Esophagus (tissue), 2 donors: ENCODE measurements around the gene SHC1. TPM values are rescaled to one million over a fixed set of nuclear protein-coding genes. Genes with fewer than 3 reads are reported as not detected.
"Not testable (repeated sequence)": the region's sequence is repeated elsewhere in the genome, so short reads cannot be mapped to it uniquely, and the experiment has no call there.

ENCODE experiments used
- H3K27ac ChIP-seq, 2 donors: one replicate each; pipeline ENCODE4 v1.5.1; 2013; ENCODE audit warnings: low read depth in 2 of 2, mild to moderate bottlenecking in 2 of 2, inconsistent platforms in 1 of 2, low read length in 1 of 2, moderate library complexity in 1 of 2
- H3K27me3 ChIP-seq, 2 donors: one replicate each; pipeline ENCODE4 v1.6.1; 2013; ENCODE audit warnings: low read length in 2 of 2, control low read depth in 1 of 2, mild to moderate bottlenecking in 1 of 2; ENCODE audit not compliant: insufficient read depth in 2 of 2, control insufficient read depth in 1 of 2
- H3K36me3 ChIP-seq, 2 donors: one replicate each; pipeline ENCODE4 v1.6.1; 2013; ENCODE audit warnings: low read length in 1 of 2; ENCODE audit not compliant: control insufficient read depth in 2 of 2, insufficient read depth in 2 of 2
- H3K4me1 ChIP-seq, 2 donors: one replicate each; pipeline ENCODE4 v1.6.1; 2013; ENCODE audit warnings: low read length in 1 of 2; ENCODE audit not compliant: control insufficient read depth in 2 of 2, insufficient read depth in 2 of 2
- H3K4me3 ChIP-seq, 2 donors: one replicate each; pipeline ENCODE4 v1.5.1; 2013; ENCODE audit warnings: low read length in 2 of 2, mild to moderate bottlenecking in 2 of 2, low read depth in 1 of 2, moderate library complexity in 1 of 2
- H3K9me3 ChIP-seq, 2 donors: one replicate each; pipeline ENCODE4 v1.6.1; 2013; ENCODE audit warnings: mild to moderate bottlenecking in 2 of 2, low read depth in 1 of 2, low read length in 1 of 2, moderate library complexity in 1 of 2; ENCODE audit not compliant: control insufficient read depth in 2 of 2, insufficient read depth in 1 of 2
- WGBS, 2 donors: extraction: QIAGEN DNeasy Blood & Tissue Kit; methylation state at CpG; one replicate each; pipeline ENCODE4 v1.1.7; 2013; 5-methylcytosine and 5-hydroxymethylcytosine counted together
- polyA plus RNA-seq, 2 donors: library from polyadenylated mRNA; stranded (reverse); fragments of 200-250 nt; gene quantifications; one replicate each; pipeline ENCODE4 v1.2.3, GENCODE V29; 2013
- donor health status: healthy with polysubstance abuse.
- donor health status: Bipolar disorder and iron deficiency.

SHC1 gene
- polyA plus RNA-seq, 2 donors: 28.8 to 38.8 TPM

DNA sequence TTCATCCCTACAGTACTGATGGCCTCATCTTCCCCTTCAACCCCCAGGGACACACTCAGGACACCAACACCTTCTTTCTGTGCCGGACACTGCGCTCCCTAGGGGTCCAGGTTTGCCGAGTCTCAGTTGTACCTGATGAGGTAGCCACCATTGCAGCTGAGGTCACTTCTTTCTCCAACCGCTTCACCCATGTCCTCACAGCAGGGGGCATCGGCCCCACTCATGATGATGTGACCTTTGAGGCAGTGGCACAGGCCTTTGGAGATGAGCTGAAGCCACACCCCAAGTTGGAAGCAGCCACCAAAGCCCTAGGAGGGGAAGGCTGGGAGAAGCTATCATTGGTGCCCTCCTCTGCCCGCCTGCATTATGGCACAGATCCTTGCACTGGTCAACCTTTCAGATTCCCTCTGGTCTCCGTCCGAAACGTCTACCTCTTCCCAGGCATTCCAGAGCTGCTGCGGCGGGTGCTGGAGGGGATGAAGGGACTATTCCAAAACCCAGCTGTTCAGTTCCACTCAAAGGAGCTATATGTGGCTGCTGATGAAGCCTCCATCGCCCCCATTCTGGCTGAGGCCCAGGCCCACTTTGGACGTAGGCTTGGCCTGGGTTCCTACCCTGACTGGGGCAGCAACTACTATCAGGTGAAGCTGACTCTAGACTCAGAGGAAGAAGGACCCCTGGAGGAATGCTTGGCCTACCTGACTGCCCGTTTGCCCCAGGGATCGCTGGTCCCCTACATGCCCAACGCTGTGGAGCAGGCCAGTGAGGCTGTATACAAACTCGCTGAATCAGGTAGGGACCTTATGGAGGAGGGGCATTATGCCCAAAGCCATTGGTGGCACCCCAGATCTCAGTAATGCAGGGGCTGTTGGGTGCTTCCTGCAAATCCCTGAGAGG, 17.8 kb upstream of the SHC1 start:
- WGBS, 2 donors: 84 to 86% methylated on average over 17 of the region's 17 CpGs
- H3K4me3 ChIP-seq: no peak overlapping the region
- peaks cover 8 to 28% of the 10 kb centered on the region in 2 donors for H3K36me3 ChIP-seq
- H3K4me1 ChIP-seq: peaks cover 2% of the 10 kb centered on the region in 2 donors
- no peaks in the 10 kb centered on the region for H3K9me3 ChIP-seq
- no peak overlapping the region for H3K27ac ChIP-seq
- H3K27me3 ChIP-seq: no peaks in the 10 kb centered on the region

GRCh38 chr1:154987326-154987725, 16.8 kb upstream of the SHC1 start:
- Histone ChIP-seq H3K27ac (no peak overlapping the region), H3K36me3 (peaks cover 8 to 28% of the 10 kb centered on the region in 2 donors), H3K4me3 (no peak overlapping the region), H3K27me3 (no peaks in the 10 kb centered on the region), H3K9me3 (no peaks in the 10 kb centered on the region), H3K4me1 (peaks cover 2% of the 10 kb centered on the region in 2 donors)
- WGBS, 2 donors: 70 to 71% methylated on average over 6 of the region's 6 CpGs

DNA sequence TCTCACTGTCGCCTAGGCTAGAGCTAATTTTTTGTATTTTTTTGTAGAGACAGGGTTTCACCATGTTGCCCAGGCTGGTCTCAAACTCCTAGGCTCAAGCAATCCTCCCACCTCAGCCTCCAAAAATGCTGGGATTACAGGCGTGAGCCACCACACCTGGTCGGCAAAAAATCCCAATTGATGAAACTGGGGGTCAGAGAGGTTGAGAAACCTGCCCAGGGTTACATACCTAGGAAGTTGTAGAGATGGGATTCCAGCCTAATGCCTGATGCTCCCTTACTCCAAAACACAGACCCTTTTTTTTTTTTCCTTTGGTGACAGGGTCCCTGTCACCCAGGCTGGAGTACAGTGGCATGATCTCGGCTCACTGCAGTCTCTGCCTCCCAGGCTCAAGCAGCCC, 16.2 kb upstream of the SHC1 start:
- peaks cover 8 to 28% of the 10 kb centered on the region in 2 donors for H3K36me3 ChIP-seq
- not testable (repeated sequence) for H3K9me3 ChIP-seq

DNA sequence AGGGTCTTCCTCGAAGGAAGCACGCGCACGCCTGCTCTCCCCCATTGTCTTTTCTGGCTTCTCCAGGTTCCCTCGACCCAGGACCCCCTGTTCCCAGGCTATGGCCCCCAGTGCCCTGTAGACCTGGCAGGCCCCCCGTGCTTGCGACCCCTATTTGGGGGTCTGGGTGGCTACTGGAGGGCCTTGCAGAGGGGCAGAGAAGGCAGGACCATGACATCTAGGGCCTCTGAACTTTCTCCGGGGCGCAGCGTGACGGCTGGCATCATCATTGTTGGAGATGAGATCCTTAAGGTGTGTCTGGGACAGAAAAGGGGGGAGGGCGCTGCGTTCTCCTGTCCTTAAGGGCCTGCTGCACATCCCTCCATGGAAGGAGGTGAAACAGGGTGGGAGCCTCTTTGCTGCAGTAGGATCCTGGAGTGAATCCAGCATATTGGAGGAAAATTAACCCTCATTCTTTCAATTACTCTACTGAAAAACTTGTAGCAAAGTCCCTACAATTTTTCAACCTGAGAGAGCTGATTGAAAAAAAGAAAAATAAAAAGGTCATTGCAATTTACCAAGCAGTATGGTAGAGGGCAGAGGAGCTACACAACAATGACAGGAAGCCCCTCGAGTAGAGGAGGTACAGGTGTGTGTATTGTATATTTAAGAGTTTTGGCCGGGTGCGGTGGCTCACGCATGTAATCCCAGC, 13.4 kb upstream of the SHC1 start:
- peaks cover 4 to 13% of the 10 kb centered on the region in 2 donors for H3K36me3 ChIP-seq
- peak overlapping the region; percentile 80 to 82 for H3K27ac ChIP-seq
- peaks cover 0 to 2% of the 10 kb centered on the region in 2 donors for H3K4me1 ChIP-seq
- peak overlapping the region; percentile 64 to 91 for H3K4me3 ChIP-seq
- H3K27me3 ChIP-seq: no peaks in the 10 kb centered on the region
- H3K9me3 ChIP-seq: no peaks in the 10 kb centered on the region
- 9 to 10% methylated on average over 17 of the region's 17 CpGs for WGBS, 2 donors

More for the DNA sequence above, 16.2 kb upstream of the SHC1 start:
- 85 to 90% methylated on average over 4 of the region's 4 CpGs for WGBS, 2 donors
- H3K4me1 ChIP-seq, H3K4me3 ChIP-seq, H3K27ac ChIP-seq, H3K27me3 ChIP-seq: not testable (repeated sequence)

- Histone ChIP-seq H3K9me3 (no peaks in the 10 kb centered on the region), H3K27ac (peak within 1 kb of the TSS; percentile 80 to 90), H3K4me3 (peak within 1 kb of the TSS; percentile 64 to 91), H3K36me3 (peaks cover 5 to 7% of the 10 kb centered on the region in 2 donors), H3K27me3 (no peaks in the 10 kb centered on the region), H3K4me1 (no peaks in the 10 kb centered on the region)
- 1% methylated on average over 26 of the region's 26 CpGs for WGBS, 2 donors
These were observed 12.5 kb upstream of the SHC1 start, which contains the start of gene FLAD1 for GRCh38 chr1:154982897-154983648. TSS of gene FLAD1 (plus strand) at chr1:154983344. CDS start at chr1:154983695, 351 bp downstream.

DNA sequence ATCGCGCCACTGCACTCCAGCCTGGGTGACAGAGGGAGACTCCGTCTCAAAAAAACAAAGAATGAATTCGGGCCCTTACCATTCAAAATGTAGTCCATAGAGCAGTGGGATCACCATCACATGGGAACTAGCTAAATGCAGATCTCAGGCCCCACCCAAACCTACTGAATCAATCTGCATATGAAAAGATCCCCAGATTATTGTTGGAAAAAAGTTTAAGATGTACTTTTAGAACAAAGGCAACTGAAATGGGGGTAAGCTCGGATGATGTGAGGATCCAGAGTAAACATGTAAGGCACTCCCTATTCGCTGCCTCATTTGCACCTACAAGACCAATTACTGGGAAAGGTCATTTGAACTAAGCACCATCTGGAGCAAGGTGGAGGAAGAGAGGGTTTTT, 11.8 kb upstream of the SHC1 start:
- H3K27me3 ChIP-seq: no peaks in the 10 kb centered on the region
- no peaks in the 10 kb centered on the region for H3K4me1 ChIP-seq
- no peak overlapping the region for H3K27ac ChIP-seq
- H3K9me3 ChIP-seq: no peaks in the 10 kb centered on the region
- H3K4me3 ChIP-seq: peak overlapping the region in 1 of 2 donors; percentile 91
- H3K36me3 ChIP-seq: peaks cover 0 to 5% of the 10 kb centered on the region in 2 donors
- WGBS, 2 donors: 65 to 70% methylated on average over 6 of the region's 6 CpGs

- Histone ChIP-seq H3K4me1 (no peaks in the 10 kb centered on the region), H3K27ac (no peak overlapping the region), H3K9me3 (no peaks in the 10 kb centered on the region), H3K4me3 (no peak overlapping the region), H3K27me3 (no peaks in the 10 kb centered on the region), H3K36me3 (peaks cover 0 to 5% of the 10 kb centered on the region in 2 donors)
- WGBS, 2 donors: 96 to 100% methylated on average over 3 of the region's 3 CpGs
These were observed 7.8 kb upstream of the SHC1 start for GRCh38 chr1:154978360-154978759.

DNA sequence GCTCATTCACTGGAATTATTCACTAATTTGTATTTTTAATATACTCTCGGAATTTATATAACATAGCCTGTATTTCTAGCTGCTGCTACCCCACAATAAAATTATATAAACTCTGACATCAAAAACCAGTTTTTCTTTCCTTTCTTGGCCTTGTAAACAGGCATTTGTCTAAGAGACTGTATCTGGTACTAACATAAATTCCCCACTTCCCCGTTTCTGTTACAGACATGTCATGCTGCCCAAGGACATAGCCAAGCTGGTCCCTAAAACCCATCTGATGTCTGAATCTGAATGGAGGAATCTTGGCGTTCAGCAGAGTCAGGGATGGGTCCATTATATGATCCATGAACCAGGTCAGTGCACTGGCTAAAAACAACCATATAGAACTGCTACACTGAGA, 7.2 kb upstream of the SHC1 start:
- H3K4me3 ChIP-seq, H3K9me3 ChIP-seq, H3K36me3 ChIP-seq, H3K4me1 ChIP-seq, H3K27me3 ChIP-seq, H3K27ac ChIP-seq: not testable (repeated sequence)
- WGBS, 2 donors: 66 to 70% methylated on average over 3 of the region's 3 CpGs

GRCh38 chr1:154975409-154976059, 5.0 kb upstream of the SHC1 start:
- no peaks in the 10 kb centered on the region for H3K9me3 ChIP-seq
- peaks cover 3 to 13% of the 10 kb centered on the region in 2 donors for H3K4me1 ChIP-seq

More at GRCh38 chr1:154975409-154976059, 5.0 kb upstream of the SHC1 start:
- H3K4me3 ChIP-seq: peak overlapping the region; percentile 44 to 70
- WGBS, 2 donors: 0 to 1% methylated on average over 24 of the region's 24 CpGs
- H3K27ac ChIP-seq: peak overlapping the region; percentile 91 to 97
- peaks cover 0 to 5% of the 10 kb centered on the region in 2 donors for H3K36me3 ChIP-seq
- no peaks in the 10 kb centered on the region for H3K27me3 ChIP-seq
